Spinal cord (tissue), 10 donors: ENCODE results near the gene FAM131C. TPM values are rescaled to one million over a fixed set of nuclear protein-coding genes. Genes with fewer than 3 reads are reported as not detected.
"Not testable (repeated sequence)": the region's sequence is repeated elsewhere in the genome, so short reads cannot be mapped to it uniquely, and the experiment has no call there.

Experiments
- DNase-seq, 6 donors: peaks; one replicate each; pipeline versions ENCODE4 v3.0.0 to v3.0.0-alpha.2; 2013 to 2015; ENCODE audit warnings: low spot score in 6 of 6, low read depth in 4 of 6
- H3K27ac ChIP-seq: one replicate; pipeline ENCODE4 v1.5.1; 2013; ENCODE audit warnings: low read depth, low read length, control low read depth
- H3K27me3 ChIP-seq: one replicate; pipeline ENCODE4 v1.6.1; 2013; ENCODE audit warnings: low read length; ENCODE audit not compliant: control insufficient read depth, insufficient read depth
- H3K36me3 ChIP-seq: one replicate; pipeline ENCODE4 v1.6.1; 2013; ENCODE audit warnings: low read length; ENCODE audit not compliant: control insufficient read depth, insufficient read depth
- H3K4me1 ChIP-seq: one replicate; pipeline ENCODE4 v1.6.1; 2013; ENCODE audit warnings: low read length; ENCODE audit not compliant: control insufficient read depth, insufficient read depth
- H3K4me3 ChIP-seq: one replicate; pipeline ENCODE4 v1.5.1; 2013; ENCODE audit warnings: low read depth, low read length, control low read depth
- H3K9me3 ChIP-seq: one replicate; pipeline ENCODE4 v1.6.1; 2013; ENCODE audit warnings: low read length; ENCODE audit not compliant: control insufficient read depth, insufficient read depth
- WGBS: methylation state at CpG from one replicate; pipeline ENCODE4 v1.1.5; 2013; ENCODE audit warnings: missing lambda C conversion rate; ENCODE audit not compliant: insufficient coverage; 5-methylcytosine and 5-hydroxymethylcytosine counted together
- polyA plus RNA-seq, 2 donors: library from polyadenylated mRNA; unstranded; fragments of 120-200 nt; gene quantifications; one replicate each; pipeline ENCODE4 v1.2.1, GENCODE V29; 2013; ENCODE audit not compliant: insufficient read length in 2 of 2
- total RNA-seq, 2 donors: library from RNA; depleted of rRNA in 1 of 2; stranded (reverse); fragments of 120-200 nt in 1 of 2; fragments of >200 nt in 1 of 2; gene quantifications; one replicate each; pipeline versions ENCODE4 v1.2.3 to v1.2.4, GENCODE V29; 2013 to 2014
- donor health status: healthy.

The FAM131C gene
- total and polyA plus RNA-seq, 4 donors = 1.9 to 26.4 (median 12.6) TPM

DNA sequence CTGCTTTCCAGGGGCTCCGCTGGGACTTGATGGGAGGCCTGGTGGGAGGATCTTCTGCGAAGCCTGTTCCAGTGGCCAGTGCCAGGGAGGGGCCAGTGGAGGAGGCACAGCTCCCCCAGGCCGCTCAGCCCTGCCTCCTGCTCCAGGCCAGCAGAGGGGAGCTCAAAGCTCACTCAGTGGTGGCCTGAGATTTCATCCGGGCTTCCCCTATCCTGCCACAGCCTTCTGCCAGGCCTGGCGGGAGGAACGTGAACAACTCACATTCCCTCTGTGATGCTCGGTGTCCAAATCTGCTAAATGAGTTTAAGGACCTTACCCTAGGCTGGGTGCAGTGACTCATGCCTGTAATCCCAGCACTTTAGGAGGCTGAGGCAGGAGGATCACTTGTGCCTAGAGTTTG lies 26.6 kb downstream of the FAM131C start:
- no peak overlapping the region for H3K27ac ChIP-seq
- H3K27me3 ChIP-seq = peaks cover 3% of the 10 kb centered on the region
- H3K9me3 ChIP-seq = no peaks in the 10 kb centered on the region
- H3K4me1 ChIP-seq = peaks cover 14% of the 10 kb centered on the region
- 56% methylated on average over 7 of the region's 7 CpGs for WGBS
- H3K36me3 ChIP-seq = no peaks in the 10 kb centered on the region
- DNase-seq = no peak
- H3K4me3 ChIP-seq = no peak overlapping the region

DNA sequence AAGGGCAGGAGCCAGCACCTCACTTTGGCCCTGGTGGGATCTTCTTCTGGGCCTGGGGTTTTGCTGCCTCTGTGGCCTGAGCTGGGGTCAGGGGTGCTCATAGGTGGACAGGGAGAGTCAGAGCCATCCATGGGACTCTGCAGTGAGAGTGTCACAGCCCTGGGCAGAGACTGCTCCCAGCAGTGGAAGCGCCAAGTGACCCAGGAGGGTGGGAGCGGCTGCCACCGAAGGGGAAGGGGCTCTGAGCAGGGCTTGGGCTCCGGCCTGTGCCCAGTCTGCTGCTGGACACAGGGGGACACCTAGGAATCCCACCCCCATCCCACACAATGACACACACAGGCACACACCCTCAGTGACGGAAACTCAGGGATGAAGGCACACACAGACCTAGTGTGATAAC lies 29.5 kb downstream of the FAM131C start:
- peaks cover 10% of the 10 kb centered on the region for H3K4me1 ChIP-seq
- H3K9me3 ChIP-seq = no peaks in the 10 kb centered on the region
- H3K36me3 ChIP-seq = no peaks in the 10 kb centered on the region
- no peak overlapping the region for H3K4me3 ChIP-seq
- WGBS = 78% methylated on average over 3 of the region's 5 CpGs
- DNase-seq = no peak
- H3K27ac ChIP-seq = no peak overlapping the region
- H3K27me3 ChIP-seq = peaks cover 3% of the 10 kb centered on the region

DNA sequence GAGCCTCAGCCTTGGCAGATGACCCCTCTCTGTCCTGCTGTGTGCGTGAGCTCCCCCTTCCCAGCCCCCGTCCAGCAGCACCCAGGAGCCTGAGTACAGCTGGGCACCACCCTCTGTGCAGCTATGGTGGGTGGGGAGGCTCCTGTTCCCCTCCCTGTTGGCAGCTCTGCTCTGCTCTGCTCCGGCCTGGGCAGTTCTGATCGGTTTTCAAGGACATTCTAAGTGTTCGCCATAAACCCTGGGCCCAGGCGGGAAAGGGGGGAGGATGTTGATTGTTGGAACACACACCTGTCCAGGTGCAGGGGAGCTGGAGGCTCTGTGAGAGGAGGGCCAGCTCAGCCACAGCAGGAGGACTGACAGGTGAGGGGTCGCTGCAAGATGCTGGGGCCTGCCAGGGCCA lies 29.9 kb downstream of the FAM131C start, which contains the start of gene CLCNKB:
Gene CLCNKB, plus strand, starts transcription at position 262 of the 400 bp plus-strand sequence. CDS start 711 bp downstream, outside the sequence.
- peaks cover 6% of the 10 kb centered on the region for H3K4me1 ChIP-seq
- H3K9me3 ChIP-seq = no peaks in the 10 kb centered on the region
- no peaks in the 10 kb centered on the region for H3K27me3 ChIP-seq
- no peak within 1 kb of the TSS for H3K27ac ChIP-seq
- DNase-seq = no peak
- H3K4me3 ChIP-seq = no peak within 1 kb of the TSS
- 75% methylated on average over 6 of the region's 7 CpGs for WGBS
- no peaks in the 10 kb centered on the region for H3K36me3 ChIP-seq

DNA sequence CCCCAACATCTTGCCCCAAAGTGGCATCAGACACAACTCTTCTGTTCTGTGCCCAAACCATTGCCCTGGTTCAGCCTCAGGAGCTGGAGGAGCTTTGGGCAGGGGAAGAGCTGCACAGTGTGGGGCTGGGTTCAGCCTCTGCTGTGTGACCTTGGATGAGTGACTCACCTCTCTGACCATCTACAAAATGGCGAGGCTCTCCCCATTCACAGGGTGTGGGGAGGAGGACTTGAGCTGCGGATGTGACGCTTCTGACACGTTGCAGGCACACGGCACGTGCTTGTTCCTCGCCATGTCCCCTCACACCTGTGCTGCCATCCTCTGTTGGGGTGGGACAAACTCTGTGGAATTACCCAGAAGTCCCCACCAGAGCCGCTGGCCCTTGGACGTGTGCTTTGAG lies 30.8 kb downstream of the FAM131C start:
- H3K4me3 ChIP-seq, H3K4me1 ChIP-seq, H3K36me3 ChIP-seq, DNase-seq, H3K9me3 ChIP-seq, H3K27me3 ChIP-seq, H3K27ac ChIP-seq: not testable (repeated sequence)
- 100% methylated on average over 1 of the region's 9 CpGs for WGBS

DNA sequence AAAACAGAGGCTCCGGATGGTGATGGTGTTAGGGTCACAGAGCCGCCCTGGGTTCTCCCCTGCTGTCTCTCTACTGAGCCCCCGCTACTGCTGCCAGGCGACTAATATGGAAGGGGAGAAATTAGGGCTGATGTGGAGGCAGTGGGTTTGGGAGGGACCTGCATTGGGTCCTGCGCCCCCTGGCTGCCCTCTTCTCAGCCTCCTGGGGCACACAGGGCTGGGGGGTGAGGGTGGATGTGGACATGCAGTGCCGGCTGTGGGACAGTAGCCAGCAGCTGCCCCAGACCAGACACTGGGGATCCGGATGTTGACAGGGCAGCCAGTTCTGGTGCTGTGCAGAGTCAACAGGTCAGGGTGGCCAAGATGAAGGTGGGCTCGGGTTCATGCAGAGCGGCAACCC lies 31.4 kb downstream of the FAM131C start:
- WGBS = 72% methylated on average over 5 of the region's 9 CpGs
- Histone ChIP-seq H3K4me3 (no peak overlapping the region), H3K27ac (no peak overlapping the region), H3K36me3 (no peaks in the 10 kb centered on the region), H3K27me3 (no peaks in the 10 kb centered on the region), H3K4me1 (no peaks in the 10 kb centered on the region), H3K9me3 (no peaks in the 10 kb centered on the region)
- no peak for DNase-seq

DNA sequence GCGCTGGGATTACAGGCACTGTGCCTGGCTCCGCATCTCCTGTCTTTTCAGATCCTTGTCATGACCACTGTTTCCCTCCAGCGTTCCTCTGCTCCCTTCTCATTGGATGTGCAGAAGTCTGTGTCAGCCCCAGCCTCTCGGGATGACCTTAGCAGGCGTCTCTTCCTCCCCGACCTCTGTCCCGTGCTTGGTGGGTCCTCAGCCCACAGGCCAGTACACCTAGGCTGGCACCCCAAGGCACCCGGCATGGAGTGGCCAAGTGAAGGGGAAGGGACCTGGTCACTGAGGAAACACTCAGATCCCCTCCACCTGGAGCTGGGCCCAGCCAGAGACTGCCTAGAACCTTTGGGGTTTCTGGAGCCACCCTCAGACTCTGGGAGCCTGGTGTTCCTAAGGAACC lies 32.3 kb downstream of the FAM131C start:
- H3K36me3 ChIP-seq = no peaks in the 10 kb centered on the region
- H3K4me3 ChIP-seq = no peak overlapping the region
- H3K27me3 ChIP-seq = no peaks in the 10 kb centered on the region
- no peaks in the 10 kb centered on the region for H3K9me3 ChIP-seq
- no peak overlapping the region for H3K27ac ChIP-seq
- no peak for DNase-seq
- H3K4me1 ChIP-seq = no peaks in the 10 kb centered on the region
- WGBS = 38% methylated on average over 8 of the region's 8 CpGs

DNA sequence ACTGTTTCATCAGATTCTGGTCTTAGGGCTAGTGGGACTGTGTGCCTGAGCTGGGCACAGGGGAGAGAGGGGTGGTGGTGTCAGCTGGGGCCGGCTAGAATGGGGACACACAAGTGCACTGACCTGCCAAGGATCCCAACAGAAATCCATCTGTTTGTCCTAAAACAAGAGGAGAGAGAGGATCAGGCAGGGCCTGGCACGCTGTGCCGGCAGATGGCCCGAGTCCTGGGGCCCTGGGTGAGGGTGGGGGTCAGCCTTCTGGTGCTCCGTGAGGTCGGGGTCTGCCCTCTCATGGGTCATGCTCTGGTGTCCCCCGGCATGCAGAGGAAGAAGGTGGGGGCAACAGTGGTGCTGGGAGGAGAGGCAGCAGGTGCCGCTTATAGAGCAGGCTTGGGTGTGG lies 33.6 kb downstream of the FAM131C start:
- not testable (repeated sequence) for H3K27ac ChIP-seq, DNase-seq
- WGBS = 51% methylated on average over 3 of the region's 8 CpGs

DNA sequence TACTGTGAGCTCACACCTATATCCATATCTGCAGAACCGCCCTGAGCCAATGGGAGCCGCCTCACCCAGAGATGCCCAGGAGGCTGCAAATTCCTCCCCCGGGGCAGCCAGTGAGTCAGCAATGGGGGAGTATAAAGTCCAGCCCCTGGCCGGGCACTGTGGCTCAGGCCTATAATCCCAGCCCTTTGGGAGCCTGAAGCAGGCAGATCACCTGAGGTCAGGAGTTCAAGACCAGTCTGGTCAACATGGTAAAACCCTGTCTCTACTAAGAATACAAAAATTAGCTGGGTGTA lies 34.9 kb downstream of the FAM131C start:
- H3K9me3 ChIP-seq = no peaks in the 10 kb centered on the region
- no peak overlapping the region for H3K4me3 ChIP-seq
- no peak for DNase-seq
- H3K27me3 ChIP-seq = no peaks in the 10 kb centered on the region
- no peaks in the 10 kb centered on the region for H3K4me1 ChIP-seq
- H3K36me3 ChIP-seq = no peaks in the 10 kb centered on the region
- no peak overlapping the region for H3K27ac ChIP-seq
- WGBS = 85% methylated on average over 2 of the region's 4 CpGs

More for the DNA sequence above, 33.6 kb downstream of the FAM131C start:
- H3K36me3 ChIP-seq, H3K4me3 ChIP-seq, H3K9me3 ChIP-seq, H3K27me3 ChIP-seq, H3K4me1 ChIP-seq: not testable (repeated sequence)

DNA sequence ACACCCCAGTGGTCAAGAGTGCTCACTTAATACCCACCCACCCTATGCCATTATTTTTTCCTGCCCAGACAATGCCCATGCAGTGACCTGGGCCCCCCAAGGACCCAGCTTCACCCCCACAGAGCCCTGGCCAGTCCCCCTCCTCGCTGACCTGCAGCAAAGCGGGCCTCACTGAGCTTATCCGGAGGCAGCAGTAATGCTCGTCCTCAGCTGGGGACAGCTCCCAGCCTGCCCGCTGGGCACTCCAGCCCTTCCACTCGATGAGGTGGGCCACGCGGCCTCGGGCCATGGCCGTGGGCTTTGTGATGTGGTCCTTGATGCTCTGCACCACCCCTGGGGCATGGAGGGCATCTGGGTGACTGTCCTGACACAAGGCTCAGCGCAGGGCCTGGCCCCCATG lies 37.0 kb downstream of the FAM131C start:
- not testable (repeated sequence) for H3K27me3 ChIP-seq, H3K36me3 ChIP-seq, DNase-seq, H3K27ac ChIP-seq, H3K4me3 ChIP-seq, H3K9me3 ChIP-seq, H3K4me1 ChIP-seq
- WGBS = 74% methylated on average over 4 of the region's 11 CpGs

DNA sequence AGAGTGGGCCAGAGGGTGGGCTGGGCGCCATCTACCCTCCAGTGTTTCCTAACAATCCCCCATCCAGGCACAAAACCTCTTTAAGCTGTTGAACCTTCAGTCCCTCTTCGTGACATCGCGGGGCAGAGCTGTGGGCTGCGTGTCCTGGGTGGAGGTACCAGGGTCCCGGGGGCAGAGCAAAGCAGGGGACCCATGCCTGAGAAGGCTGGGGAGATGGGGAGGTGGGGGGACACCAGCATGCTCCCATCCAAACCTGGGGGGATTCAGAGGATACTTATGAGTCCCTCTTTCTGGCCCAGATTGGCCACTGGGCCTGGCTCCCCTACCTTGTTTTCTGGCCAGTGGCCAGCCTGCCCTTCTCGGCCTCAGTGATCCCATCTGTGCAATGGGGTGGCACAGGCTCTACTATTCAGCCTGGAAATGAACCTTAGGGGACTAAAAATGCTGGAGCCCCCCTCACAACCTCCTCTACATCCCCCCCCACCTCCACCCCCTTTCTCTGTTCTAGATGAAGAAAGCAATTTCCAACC lies 40.3 kb downstream of the FAM131C start:
- H3K4me1 ChIP-seq, H3K36me3 ChIP-seq, H3K27ac ChIP-seq, DNase-seq, H3K4me3 ChIP-seq, H3K9me3 ChIP-seq, H3K27me3 ChIP-seq: not testable (repeated sequence)
- 41% methylated on average over 7 of the region's 7 CpGs for WGBS
